Midbrain (tissue), 1 donor: ENCODE data around the gene TNFAIP8L1.
A peak's percentile ranks its signal among the peaks of the same experiment; 100 is the strongest.
"Not testable (repeated sequence)": the region's sequence is repeated elsewhere in the genome, so short reads cannot be mapped to it uniquely, and the experiment has no call there.

Source experiments
- DNase-seq: peaks from one replicate; lab custom pipeline; 2025; lab: John Stamatoyannopoulos, UW

TNFAIP8L1 gene

DNA sequence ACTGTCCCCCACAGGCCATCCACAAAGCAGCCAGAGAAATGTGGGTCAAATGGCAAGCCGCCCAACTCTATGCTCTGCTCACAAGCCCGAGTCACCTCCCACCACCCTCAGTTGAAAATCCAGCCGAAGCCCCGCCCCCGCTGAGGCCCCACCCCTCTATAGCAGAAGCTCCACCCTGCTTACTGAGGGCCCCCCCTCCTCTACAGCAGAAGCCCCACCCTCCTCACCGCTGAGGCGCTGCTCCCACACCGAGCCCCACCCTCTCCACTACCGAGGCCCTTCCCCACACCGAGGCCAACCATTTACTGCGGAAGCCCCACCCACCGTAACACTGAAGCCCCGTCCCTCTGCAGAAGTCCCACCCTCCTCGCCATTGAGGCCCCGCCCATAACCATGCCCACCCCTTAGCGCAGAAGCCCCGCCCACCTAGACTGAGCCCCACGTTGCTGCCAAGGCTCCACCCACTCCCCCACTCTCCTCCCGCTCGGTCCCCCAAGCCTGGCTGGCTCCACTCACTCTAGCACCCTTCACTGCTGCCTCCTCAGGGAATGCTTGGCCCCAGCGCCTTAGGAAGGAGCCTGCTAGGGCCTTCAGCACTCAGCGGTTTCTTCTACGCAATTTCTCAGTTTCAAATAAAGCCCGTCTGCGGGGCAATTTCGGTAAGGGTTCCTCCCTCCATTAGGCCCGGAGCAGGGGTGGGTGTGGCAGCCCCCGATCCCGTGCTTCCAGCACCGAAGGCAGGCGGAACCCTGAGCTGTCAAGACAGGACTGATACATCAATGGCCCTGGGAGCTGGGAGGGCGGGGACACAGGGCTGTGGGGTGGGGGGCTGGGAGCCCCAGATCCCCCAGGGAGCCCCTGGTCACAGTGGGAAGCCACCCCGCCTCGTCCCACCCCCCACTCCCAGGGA is 39.8 kb downstream of the TNFAIP8L1 start:
- no peak for DNase-seq

DNA sequence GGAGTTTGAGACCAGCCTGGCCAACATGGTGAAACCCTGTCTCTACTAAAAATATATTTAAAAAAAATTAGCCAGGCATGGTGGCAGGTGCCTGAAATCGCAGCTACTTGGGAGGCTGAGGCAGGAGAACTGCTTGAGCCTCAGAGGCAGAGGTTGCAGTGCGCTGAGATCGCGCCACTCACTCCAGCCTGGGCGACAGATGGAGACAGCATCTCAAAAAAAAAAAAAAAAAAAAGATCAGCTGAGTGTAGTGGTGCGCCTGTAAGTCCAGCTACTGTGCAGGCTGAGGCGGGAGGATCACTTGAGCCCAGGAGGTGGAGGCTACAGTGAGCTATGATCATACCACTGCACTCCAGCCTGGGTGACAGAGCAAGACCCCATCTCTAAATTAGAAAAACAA is 40.7 kb downstream of the TNFAIP8L1 start:
- DNase-seq, result not testable (repeated sequence)

DNA sequence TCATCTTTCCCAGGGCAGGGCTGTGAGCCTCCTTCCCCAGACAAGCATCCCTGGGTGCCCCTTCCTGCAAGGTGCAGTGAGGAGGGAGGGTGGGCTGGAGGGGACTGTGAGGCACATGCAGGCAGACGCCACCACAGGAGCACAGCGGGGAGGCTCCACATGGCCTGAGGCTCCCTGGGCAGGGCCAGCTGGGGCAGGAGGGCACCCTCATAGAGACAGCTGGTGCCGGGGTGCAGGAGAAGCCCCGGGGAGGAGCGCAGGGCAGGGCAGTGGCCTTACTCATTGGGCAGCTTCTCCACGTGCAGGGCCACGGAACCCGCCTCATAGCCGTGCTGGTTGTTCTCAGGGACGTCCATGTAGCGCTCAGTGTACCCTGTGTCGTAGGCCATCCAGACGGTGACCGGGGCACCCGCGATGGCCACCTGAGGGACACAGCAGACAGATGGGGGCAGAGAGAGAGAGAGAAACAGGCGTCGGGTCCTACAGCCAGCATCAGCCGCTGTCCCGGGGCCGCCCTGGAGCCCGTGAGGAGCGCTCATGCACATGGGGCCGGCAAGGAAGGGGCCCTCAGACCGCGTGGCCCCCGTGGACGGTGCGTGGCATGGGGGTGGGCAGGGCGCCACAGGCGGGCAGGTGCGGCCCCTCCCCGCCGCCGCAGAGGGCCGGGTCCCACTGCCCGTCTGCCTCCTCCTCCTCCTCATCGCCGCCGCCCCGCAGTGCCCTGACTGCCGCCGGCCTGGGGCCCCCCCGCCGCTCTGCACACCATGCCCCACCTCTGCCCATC is 43.3 kb downstream of the TNFAIP8L1 start:
- DNase-seq, result no peak

DNA sequence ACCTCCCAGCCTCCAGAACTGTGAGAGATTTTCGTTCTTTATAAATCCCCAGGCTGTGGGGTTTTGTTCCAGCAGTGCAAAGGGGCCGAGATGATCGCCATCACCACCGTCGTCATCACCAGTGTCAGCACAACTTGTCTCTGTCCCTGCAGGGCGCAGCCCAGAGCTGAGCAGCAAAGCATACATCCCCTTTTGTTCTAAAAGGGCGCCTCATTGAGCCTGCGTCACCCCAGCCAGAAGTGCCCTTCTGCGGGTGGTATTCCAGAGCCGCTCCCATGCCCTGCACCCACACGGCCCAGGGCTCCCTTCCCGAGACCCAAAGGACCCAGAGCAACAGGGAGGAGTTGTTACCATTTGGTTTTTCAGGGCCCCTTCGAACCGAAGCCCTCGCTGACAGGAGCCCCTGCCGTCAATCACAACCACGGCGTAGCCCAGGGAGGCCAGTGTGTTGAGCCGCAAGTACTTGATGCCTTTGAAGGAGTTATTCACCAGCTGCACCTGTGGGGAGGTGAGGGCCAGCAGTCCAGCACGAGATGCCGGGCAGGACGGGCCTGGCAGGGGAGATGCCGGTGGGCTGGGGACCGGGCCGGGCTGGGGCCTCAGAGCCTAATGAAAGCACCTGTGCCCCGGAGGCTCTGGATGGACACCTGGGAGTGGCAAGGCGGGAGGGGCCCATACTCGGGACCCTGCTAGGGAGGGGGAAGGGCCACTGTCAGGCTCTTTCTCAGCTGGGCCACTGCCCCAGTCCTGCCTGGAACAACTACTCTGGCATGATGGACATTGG is 45.2 kb downstream of the TNFAIP8L1 start:
- DNase-seq, result no peak

DNA sequence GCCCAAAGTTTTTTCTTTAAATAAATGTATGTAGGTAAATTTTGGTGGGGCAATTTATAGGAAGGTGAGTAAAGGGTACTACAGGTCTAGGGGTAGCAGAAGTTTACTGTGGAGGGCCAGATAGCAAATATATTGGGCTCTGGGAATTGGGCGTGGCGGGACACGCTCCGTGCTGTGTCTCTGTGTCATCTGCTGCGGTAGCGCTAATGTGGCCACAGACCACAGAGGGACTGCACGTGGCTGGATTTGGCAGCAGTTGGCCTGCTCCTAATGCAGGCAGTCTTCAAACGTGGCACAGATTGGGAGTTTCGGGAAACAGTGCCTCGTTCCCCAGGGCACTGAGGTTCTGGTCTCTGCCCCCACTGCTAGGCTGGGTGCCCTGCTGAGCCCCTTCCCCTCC is 47.4 kb downstream of the TNFAIP8L1 start:
- DNase-seq, result no peak

DNA sequence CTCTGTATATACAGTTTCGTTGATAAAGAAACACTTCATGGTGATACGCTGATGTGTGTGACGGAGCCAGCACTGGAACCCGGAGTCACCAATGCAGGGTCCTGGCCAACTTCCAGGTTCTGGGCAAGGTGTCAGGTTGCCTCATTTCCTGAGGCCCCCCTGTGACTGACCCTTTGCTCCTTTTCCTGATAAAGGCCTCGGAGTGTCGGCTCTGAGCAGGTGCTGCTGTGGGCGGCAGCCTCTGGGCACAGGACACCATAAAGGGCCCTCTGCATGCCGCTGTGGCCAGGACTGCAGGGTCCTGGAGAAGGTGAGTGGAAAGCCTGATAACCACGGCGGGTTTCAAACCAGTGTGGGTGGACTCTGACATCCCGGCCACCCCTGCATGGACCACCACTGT is 48.1 kb downstream of the TNFAIP8L1 start:
- DNase-seq, result no peak

DNA sequence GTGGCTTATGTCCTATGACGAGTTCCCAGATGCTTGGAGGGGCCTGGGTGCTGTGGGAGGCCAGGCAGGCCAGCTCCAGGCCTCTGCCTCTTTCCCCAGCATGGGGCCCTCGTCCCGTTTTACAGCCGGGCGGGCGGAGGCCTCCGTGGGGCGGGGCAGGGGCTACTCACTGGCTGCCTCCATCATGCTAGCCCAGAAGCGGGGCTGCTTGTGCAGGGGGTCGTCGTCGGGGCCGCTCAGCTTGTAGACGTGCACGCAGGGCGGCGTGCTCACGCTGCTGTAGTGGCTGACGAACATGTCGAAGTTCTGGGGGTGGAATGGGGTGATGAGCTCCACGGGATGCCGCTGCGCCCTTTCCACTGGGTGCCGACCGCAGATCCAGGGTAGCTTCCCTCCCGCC is 49.3 kb downstream of the TNFAIP8L1 start:
- DNase-seq, result no peak

DNA sequence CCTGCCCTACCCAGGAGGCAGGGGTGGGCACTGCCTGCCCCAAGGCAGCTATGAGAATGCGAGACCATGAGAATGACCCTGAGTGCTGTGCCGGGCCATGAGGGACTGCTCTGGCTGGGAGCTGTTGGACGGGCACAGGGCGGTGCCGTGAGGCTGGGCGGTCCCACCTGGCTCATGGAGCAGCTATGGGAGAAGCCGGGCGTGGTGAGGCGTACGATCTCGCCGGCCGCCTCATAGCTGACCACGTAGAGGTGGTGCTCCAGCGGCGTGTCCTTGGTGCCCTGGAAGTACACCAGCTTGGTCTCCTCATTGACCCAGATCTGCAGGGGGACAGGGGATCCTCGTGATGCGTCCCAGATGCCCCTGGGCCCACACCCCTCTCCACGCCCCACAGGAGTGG is 50.1 kb downstream of the TNFAIP8L1 start:
- no peak for DNase-seq

DNA sequence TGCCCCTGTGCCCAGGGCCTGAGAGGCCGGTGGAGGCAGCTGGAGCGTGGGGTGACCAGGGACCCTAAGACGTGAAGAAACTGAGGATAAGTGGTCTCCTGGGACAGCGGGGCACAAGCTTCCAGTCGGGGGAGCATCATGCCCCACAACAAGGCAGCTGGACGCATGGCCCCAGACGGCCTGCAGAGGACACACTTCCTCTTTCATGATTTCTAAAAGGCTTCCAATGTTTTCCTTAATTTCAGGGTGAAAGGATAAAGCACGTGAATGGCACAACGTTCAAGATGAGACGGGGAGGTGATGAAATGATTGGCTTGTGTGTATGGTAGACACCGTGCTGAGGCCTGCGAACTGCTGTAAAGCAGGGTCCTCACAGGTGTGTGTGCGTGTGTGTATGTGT is 51.0 kb downstream of the TNFAIP8L1 start:
- DNase-seq, result no peak

DNA sequence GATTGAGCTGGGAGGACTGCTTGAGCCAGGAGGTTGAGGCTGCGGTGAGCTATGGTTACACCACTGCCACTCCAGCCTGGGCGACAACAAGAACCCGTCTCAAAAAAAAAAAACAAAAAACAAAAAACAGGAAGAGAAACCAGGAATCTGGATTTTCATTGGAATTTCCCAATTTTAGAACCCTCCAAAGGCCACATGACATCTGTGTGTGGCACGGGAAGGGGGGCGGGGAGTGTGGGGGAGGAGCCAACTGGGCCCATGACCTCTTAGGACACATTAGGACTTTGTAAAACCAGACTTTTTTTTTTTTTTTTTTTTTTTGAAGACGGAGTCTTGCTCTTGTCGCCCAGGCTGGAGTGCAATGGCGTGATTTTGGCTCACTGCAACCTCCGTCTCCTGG is 52.1 kb downstream of the TNFAIP8L1 start:
- DNase-seq, result no peak

DNA sequence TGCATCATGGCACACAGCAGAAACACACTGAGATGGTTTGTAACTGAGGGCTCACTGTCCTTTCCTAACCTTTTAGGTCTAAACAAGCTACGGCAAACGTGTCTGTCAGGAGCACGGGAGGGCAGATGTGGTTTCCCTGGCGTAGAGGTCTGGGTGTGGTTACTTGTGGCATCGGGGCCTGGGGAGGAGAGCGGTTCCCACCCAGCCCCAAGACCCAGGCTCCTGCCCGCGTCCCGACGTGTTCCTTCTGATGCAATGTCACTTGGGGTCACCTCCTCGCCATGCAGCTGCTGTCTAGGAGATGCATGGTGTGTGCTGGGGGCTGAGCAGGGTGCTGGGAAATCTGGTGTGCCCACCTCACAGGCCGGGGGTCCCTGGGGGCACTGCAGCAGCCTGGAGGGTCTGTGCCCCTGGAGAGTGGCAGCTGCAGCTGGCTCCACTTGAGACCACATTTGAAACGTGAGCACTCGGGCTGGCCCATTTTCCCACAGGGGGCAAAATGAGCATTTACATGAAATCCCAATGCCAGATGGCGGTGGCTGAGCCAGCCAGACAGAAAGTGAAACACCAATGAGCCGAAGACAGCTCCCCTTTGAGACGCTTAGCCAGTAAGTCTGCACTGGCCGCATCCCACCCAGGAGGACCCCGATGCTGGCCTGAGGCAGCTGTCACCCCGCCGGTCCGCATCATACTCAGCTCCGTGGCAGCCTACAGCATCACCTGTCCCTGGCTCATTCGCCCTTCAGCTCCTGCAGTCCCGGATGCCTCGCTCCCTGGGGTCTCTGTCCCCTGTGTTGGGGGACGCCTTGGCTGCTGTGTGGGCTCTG is 53.1 kb downstream of the TNFAIP8L1 start:
- DNase-seq, result no peak

DNA sequence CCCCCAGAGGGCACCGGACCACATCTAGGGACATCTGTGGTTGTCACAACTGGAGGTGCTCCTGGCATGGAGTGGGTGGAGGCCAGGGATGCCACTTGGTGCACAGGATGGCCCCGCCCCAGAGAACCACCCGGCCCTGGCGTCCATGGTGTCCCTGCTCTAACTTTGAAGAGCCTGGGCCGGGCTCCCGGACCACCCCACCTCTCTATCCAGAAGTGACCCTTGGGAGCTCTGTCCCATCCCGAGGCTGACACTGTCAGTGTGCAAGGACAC is 53.7 kb downstream of the TNFAIP8L1 start:
- DNase-seq, result no peak

DNA sequence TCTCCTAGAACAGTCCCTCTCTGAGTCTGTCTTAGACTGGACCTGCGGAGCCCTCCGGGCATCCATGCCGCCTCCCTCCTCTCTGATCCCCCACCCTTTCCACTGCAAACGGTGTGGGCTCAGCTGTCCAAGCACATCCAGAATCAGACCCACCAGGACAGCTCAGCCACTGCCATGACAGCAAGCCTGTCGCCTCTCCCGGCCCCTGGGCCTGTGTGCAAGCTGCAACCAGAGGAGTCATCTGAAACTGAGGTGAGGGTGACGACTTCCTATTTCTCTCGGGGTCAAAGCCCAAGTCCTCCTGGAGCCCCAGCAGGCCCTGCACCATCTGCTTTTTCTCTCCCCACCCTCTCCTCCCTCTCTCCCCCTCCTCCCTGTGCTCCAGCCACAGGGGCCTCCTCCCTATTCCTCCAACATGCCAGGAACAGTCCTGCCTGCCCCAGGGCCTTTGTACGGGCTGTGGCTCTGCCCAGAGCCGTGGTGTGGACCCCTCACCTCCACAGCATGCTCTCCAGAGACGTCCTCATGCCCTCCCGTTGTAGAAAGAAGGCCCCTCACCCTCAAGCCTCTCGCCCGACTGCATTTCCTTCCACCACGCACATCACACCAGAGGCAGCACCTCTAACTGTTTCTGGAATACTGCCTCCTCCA is 54.3 kb downstream of the TNFAIP8L1 start:
- no peak for DNase-seq

DNA sequence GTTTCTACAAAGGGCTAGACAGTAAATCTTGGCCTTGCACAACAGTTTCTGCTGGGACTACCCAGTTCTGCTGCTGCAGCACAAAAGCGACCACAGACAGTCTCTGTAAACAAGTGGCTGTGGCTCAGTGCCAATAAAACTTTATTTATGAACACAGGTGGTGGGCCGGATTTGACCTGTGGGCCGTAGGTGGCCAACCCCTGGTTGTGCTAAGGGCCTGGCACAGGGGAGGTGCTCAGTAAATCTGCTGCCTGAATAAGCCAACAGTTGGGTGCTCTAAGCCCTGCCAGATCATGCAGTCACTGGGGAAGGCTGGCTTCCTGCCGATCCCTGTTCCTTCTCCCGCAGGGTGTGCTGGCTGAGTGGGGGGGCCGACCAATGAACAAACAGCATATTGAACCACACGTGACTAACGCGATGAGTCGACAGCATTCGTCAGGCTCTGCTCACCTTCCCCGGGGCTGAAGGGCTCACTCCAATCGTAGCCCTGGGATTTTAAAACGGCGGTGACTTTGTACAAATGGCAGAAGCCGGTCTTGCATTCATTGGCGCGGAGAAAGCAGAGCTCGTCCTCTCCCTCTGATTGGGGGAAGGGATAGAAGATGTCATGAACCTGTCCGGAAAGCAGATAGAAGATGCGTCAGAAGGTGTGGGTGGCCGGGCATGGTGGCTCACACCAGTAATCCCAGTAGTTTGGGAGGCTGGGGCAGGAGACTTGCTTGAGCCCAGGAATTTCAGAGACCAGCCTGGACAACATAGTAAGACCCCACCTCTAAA is 55.1 kb downstream of the TNFAIP8L1 start:
- DNase-seq, result peak; percentile 63

DNA sequence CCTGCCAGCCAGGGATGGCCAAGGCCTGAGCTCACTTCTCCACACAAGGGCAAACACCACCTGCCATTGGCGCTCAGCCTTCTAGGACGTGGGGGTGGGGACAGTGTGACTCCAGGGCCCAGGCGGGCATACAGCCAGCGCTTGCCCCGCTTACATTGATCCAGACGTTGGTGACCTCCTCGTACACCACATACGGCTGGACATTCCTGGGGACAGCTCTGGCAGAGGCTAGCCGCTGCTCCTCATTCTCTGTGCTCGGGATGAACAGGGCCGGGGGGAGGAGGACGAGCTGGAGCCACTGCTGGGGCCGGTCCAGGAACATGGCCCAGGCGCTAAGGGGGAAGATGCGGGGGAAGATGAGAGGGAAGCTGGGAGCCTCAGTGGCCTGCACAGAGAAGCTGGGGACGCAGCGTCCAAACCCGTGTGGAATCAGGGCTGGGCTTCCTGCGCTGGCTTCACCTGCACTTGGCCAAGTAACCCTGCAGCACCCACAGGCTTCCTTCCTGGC is 56.0 kb downstream of the TNFAIP8L1 start:
- DNase-seq, result peak; percentile 34

DNA sequence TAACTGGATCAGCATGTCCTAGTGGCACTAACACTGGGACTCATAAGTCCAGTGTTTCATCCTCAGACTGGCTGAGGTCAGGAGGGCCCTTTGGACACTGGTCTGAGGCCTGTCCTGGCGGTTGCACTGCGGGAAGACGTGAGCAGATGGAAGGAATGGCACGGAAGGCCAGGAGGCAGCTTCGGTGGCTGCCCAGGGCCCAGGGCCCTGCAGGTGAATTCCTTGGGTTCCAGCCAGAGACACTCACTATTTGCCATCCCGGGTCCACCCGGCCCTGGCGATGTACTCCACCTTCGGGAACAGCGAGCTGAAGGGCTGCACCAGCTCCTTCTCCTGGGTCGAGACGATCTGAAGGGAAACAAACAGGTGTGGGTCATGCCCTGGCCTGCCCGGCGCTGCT is 58.0 kb downstream of the TNFAIP8L1 start:
- no peak for DNase-seq

DNA sequence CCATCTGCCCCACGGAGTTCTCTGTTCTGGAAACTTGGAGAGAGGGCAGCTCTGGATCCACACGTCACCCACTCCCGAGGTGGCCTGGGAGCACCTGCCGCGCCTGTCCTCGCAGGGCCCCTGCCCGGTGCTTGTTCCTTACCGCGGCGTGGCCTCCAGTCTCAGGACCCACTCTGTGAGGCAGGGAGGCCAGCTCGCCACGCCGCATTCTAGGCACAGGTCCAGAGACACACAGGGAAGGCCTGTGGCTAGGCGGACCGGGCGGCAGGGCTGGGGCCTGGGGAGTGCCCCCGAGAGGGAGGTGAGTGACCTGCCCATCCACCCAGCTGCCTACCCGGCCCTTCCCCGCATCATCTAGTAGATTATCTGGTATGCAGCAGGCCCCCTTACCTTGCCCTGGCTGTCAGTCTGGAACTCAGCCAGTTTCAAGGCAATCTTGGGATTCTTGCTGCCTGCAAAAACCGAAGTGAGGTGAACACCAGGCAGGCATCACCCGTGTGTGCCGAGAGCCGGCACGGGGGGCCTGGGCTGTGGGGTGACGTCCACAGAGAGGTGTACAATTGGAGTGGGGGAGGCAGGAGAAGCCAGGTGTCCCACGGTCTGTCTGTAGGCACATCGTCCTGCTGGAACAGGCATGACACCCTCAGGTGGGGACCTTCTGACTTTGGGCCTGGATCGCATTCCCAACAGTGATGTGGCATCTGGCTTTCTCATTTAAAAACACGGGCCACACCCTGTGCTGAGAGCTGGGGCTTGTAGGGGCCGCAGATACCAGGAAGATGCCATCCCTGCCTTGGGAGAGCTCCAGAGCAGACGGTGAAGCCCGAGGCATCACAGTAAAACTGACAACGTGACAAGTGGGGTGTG is 60.7 kb downstream of the TNFAIP8L1 start:
- DNase-seq, result no peak

DNA sequence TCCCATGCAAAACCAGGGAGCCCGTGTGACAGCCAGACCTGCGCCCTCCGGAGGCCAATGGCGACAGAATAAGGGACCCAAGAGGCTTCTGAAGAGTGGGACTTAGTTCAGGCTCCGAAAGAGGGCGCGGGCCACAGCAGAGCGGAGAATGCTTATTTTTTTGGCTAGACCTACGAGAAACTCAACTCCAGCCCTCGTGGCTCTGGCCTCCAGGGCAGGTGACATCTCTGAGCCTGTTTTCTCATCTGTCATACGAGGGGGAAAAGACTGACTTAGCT is 61.3 kb downstream of the TNFAIP8L1 start:
- no peak for DNase-seq

DNA sequence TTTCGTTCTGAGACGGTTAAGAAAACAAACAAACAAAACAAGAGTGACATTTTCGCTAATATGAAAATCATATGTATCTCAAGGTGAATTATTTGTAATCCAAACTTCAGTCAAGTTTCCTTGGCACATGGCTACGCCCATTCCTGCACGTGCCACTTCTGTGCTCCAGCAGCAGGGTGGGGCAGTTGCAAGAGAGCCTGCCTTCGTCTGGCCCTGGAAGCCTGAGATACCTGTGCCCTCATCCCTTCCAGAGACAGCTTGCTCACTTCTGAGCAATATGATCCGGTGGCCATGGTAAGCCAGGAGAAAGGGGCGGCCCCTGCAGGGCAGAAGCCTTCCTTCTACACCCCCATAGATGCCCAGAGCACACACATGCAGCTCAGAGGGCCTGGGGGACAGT is 62.2 kb downstream of the TNFAIP8L1 start:
- no peak for DNase-seq

DNA sequence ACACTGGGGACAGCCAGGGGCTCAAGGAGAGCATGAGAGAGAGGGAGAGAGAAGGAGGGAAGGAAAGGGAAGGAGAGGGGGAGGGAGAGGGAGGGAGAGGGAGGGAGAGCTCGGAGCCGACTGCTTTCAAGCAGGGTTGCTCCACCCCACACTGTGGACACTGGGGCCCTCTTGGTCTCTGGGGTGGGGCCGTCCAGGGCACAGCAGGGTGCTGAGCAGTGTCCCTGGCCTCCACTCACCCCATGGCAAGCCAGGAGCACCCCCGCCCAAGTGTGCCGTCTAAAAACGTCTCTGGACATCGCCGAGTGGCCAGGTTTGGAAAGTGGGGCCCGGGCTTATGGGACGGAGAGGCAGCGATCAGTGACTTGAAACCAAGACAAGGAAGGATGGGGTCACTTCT is 63.4 kb downstream of the TNFAIP8L1 start:
- DNase-seq, result no peak
